Upper lobe of left lung (tissue), 4 donors: ENCODE results near the gene TENM3.

ENCODE experiments used
- POLR2A ChIP-seq, 4 donors: fragments of 450-650 bp; IDR thresholded peaks; one replicate each; pipeline ENCODE4 v1.5.1; 2016 to 2017; ENCODE audit warnings: antibody characterized with exemption in 4 of 4, mild to moderate bottlenecking in 2 of 4
- POLR2AphosphoS5 ChIP-seq, 2 donors: sonication (generic); formaldehyde crosslinking; IDR thresholded peaks; one replicate each; pipeline ENCODE4 v1.5.1; 2017; ENCODE audit warnings: antibody characterized with exemption in 2 of 2
- TF ChIP-seq, protein P1 (sequence below), 6 experiments: fragments of 450-650 bp in 4 of 6; fragments of 200-600 bp in 2 of 6; sonication (generic) in 2 of 6; IDR thresholded peaks; one replicate each; pipeline ENCODE4 v1.5.1; 2016 to 2019; ENCODE audit warnings: antibody characterized with exemption in 6 of 6

DNA sequence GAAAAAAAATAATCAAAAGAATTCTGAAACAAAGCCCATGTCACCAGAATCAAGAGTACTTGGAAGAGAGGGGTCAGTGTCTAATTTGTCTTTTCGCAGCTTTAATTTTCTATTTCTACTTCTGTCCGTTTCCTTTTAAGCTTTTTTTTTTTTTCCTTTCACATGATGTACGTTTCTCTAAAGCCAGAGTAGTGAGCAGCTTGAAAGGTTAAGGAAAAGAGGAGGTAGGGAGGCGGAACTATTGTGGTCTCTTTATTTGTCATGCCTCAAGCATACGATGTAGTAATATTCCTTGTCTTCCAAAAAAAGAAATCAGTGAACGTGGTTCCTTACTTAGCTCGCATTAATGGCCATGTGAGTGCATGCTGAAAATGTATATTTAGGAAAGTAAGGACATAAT is 311.5 kb downstream of the TENM3 start:
- TF ChIP-seq, protein P1, sequence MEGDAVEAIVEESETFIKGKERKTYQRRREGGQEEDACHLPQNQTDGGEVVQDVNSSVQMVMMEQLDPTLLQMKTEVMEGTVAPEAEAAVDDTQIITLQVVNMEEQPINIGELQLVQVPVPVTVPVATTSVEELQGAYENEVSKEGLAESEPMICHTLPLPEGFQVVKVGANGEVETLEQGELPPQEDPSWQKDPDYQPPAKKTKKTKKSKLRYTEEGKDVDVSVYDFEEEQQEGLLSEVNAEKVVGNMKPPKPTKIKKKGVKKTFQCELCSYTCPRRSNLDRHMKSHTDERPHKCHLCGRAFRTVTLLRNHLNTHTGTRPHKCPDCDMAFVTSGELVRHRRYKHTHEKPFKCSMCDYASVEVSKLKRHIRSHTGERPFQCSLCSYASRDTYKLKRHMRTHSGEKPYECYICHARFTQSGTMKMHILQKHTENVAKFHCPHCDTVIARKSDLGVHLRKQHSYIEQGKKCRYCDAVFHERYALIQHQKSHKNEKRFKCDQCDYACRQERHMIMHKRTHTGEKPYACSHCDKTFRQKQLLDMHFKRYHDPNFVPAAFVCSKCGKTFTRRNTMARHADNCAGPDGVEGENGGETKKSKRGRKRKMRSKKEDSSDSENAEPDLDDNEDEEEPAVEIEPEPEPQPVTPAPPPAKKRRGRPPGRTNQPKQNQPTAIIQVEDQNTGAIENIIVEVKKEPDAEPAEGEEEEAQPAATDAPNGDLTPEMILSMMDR (IDR thresholded peaks at IDR 0.05): no peak
- no peak for TF ChIP-seq POLR2A (IDR thresholded peaks at IDR 0.05)
- no peak for TF ChIP-seq POLR2AphosphoS5 (IDR thresholded peaks at IDR 0.05)
